NCI-H1417 (cell line): ENCODE results near the gene PRKG1.
A peak's percentile ranks its signal among the peaks of the same experiment; 100 is the strongest.
"Not testable (repeated sequence)": the region's sequence is repeated elsewhere in the genome, so short reads cannot be mapped to it uniquely, and the experiment has no call there.

Source experiments
- DNase-seq, 3 experiments: peaks; one replicate each; lab custom pipeline; 2025; lab: John Stamatoyannopoulos, UW

PRKG1 gene

DNA sequence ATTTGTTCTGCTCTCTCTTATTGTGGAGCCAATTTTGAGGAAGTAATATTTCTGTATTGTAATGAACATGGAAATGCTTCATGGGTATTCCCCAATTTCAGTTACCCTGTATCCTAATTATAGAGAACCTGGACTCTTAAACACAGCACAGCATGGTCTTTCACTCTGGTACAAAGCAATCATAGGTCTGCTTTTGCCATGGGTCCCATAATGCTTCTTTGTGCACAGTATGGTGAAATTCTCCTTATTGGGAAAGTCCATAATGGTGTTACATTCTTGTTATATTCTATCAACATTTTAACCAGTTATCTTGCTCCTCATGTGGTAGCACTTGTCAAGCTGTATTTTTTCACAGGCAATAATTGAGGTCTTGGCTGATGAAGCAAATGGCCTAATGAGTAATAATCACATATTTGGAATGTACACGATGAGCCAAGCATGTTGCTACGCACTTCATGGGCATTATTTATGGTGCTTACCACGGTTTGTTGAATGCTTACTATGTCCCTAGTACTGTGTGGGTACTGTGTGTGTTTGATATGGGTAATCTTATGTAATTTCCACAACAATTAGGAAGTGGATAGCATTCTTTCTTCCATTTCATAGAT is 42.9 kb downstream of the PRKG1 start:
- DNase-seq: no peak

DNA sequence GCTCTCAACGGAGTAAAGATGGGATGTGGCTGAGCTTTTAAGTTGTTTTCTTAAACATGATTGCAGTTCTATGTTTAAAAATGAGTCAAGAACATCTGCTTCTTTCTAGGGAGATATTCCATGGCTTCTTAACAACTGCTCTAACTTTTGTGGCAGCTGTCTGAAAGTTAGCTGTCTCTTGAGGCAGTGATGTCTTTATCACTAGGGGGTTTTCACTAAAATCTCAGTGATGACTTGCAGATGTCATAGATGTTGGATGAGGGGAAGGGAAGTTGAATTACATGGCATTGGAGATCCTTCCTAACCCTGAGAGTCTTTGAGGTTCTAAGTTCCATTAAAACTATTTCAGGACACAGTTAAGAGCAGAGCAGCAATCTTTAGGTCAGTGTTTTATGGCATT is 43.5 kb downstream of the PRKG1 start:
- no peak for DNase-seq

DNA sequence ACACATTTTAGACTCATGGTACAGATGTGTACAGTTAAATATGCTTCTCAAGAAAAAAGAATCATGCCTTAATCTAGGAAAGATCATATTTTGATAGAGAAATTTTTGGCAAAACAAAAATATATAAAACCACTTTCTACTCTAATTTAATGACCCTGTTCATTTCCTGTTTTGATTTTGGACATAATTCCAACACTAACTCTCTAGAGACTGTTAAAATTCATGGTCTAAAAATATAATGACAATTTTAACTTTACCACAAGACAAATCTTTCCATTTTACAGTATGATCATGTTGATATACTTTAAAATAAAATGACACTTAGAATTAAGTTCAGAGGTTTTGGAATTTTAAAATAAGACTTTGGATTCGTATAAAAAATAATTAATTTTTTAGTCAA is 45.2 kb downstream of the PRKG1 start:
- DNase-seq: no peak

DNA sequence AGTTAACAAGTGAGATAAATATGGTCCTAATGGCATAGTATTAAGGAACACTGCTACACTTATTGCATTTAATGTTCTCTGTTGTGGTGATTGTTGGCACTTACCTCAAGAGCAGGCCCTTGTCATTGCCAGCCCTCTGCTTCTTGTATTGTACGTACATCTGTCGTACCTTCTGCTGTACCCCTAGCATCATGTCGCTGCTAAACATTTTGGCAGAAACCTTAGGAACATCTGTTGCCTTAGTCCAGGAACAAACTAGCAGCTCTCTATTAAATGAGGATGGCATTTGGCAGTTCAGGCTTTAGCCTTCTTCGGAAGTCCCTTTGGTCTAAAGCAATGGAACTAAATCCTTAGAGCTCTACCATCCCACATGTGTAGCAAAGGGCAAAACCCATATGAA is 47.6 kb downstream of the PRKG1 start:
- DNase-seq: no peak

DNA sequence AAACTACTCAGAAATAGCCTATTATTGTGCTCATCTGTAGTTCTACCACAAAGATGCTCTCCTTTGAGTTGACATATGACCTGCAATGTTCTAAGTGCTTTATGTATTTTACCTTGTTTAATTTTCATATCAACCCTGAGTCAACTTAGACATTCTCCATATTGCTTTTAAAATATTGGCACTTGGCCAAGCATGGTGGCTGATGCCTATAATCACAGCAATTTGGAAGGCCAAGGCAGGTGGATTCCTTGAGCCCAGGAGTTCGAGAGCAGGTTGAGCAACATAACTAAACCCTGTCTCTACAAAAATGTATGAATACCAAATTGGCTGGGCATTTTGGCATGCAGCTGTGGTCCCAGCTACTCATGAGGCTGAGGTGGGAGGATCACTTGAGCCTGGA is 50.6 kb downstream of the PRKG1 start:
- peak in 1 of 3 experiments; percentile 20 for DNase-seq

DNA sequence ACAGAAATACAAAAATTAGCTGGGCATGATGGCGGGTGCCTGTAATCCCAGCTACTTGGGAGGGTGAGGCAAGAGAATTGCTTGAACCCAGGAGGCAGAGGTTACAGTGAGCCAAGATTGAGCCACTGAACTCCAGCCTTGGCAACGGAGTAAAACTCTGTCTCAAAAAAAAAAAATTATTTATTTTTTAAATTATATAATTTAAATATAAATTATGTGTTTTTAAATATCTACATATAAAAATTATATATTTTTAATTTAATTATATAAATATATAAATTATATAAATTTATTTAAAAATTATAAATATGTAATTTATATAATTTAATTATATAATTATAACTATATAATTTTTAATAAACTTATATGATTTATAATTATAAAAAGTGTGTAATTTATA is 51.2 kb downstream of the PRKG1 start:
- DNase-seq: no peak

DNA sequence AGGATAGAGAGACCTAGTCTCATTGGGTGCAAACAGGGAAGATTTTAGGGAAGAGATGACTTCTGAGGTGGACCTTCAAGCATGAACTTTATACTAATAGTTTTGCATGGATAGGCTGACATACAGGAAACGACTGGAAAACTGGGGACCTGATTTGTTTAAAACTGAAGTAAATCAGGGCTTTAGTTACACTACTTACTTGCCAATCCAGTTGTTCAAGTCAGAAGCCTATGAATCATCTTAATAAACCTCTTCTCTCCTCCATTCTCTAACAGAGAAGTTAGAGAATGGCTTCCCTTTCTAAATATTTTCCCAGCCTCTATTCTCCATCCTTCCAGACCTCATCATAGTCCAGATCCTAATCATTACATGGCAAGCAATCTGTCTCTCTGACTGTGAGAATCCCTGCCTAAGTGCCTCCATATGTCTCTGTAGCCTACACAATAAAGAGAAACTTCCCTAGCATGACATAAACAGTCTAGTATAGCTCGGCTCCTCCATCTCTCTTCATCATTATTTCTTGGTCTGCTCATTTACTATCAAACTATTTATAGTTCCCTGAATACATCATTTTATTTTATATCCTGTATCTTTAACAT is 55.8 kb downstream of the PRKG1 start:
- DNase-seq: no peak

DNA sequence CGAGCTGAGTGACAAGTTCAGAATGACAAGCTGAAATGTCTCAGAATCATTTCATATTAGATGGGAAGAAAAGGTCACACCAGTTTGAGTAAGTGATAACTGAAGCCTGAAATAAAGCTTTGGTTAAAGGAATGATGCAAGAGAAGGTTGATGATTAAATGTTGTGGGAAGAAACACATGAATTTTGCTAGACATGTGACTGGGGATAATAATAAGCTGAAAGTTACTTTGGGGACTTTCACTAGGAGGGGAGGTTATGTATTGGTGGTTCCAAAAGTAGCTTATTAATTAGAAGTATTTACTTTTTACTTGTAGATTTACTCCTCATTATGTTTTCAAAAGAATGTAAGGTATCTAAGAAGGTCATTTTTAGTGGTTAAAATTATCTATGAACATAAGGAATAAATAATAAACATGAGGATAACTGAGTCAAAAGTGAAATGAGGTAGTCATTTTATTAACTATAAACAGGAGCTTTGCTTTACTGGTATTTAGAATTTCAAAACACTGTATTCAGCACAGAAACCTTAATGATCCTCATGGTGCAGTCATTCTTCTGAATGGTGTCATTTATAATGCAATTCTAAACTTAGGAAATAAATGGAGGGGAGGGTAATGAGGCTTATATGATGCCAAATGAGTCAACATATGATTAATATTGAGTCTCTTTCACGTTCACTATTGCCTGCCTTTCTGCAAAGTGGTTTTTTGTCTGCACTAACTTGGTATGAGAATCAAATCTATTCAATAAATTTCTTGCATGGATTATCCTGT is 63.7 kb downstream of the PRKG1 start:
- no peak for DNase-seq

DNA sequence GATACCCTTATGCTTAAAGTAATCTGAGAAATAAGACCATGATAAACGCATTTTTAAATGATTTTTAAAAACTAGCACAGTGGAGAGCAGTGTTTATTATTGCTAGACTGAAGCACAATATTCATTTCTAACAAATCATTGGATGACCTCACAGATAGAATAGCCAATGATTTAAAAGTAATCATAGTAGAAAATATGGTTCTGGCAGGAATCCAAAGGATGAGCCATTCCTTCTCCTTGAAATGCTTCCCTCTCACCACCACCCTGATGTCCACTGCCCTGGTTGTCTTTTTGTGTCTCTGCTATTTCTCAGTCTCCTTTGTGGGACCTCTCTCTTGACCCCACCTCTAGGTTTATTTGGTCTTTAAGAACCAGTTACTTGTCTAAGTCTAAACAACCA is 64.9 kb downstream of the PRKG1 start:
- no peak for DNase-seq

DNA sequence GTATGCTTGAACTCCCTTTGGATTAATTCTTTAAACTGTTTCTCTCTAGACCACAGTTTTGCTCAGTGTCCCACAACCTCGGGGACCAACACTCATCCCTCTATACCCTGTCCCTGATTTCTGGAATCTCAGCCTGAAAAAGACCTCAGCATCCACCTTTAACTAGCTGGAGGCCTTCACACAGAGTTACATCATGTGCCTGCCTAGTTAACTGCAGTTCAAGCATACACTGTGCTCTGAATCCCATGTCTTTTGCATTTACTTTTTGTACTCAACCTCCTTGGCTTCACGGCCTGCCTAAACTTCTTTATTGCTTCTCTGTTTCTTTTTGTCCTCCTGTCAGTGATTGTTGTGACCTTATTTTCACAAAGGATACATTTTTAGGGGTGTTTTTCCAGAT is 66.7 kb downstream of the PRKG1 start:
- DNase-seq: no peak

DNA sequence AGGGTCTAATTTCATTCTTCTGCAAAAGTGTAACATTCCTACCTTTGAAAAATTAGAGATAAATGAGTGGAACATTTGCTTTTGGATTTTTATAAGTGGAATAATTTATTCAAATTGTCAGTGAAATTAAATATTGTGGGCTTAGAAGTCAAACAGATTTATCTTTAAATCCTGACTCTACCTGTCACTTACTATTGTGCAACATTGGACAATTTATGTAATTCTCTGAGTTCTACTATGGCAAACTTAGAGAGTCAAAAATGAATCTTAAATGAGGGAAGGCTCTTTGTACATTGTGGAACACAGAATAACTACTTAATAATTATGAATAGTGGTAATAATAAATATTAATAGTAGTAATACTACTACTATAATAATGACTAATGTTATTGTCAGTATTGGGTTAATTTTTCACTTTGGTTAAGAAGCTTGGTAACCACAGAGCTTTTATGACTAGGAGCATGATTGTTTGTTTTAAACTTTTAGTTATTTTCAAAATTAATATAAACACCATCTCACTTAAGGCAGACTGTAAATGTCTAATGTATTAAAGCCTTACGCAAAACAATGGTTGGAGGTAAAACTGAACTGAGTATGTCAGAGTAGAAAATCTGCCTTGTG is 70.0 kb downstream of the PRKG1 start:
- DNase-seq: no peak

DNA sequence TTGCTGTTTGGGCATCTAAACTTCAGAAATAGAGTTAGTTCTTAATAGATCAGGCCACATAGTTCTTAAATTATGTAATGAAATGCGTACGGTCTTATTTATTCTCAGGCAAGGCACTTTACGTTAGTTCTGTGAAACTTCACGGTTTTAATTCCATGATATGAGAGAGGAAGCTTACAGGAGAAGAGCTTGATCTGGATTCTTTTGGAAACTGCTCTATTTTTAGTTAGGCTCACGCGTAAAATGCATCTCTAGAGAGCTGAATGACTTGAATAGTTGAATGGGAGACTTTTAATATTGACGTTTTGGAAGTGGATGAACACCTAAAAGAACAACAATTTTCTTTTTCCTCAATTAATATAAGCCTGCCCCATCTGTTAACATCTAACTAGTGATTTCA is 71.1 kb downstream of the PRKG1 start:
- DNase-seq: no peak

DNA sequence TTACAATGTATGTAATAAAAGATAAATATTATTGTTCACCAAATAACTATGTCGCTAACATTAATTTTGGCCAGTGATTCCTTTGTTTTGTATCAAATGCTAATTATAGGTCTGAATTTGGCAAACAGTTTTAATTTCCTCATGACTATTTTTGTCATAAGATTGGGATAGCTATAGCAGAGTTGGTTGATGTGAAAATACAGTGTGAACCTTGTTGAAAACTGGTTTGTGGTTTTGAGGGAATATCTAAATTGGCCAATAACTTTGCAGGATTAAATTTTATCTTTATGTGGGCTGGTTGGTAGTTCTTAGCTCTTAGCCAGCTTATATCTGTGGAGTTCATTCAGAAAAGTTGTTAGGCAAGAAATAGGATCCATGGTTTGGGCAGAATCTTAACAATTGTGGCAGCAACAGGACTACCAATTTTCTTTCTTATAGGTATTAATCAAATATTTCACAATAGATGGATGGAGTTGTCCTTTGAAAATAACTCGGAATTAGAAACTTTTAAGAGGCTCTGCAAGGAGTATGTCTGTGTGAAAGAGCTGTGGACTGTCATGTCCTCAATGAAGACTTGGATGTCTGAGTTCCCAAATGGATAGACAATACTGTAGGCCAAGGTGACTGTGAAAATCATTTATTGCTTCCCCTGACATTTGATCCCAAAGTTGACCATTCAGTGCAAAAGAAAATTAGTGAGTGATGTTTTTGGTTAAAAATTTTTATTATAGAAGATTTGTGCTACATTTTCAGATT is 73.5 kb downstream of the PRKG1 start:
- peak in 1 of 3 experiments; percentile 4 for DNase-seq

DNA sequence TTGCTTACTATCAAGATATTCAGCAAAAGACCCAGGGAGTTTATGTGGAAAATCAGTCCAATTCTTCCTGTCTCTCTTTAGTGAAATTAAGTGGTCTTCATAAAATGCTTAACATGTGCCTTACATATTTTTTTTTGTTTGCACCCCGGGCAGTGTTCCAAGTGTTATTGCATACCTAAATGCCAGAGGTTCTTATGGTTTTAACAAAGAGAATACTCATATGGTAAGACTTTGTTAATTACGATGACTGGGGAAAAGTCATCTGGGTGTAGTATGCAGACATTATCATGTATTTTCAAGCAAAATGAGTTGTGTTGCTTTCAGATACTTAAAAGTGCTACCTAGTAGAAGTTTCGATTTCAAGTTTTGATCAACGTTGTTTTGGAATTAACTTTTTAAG is 82.6 kb downstream of the PRKG1 start:
- DNase-seq: no peak

DNA sequence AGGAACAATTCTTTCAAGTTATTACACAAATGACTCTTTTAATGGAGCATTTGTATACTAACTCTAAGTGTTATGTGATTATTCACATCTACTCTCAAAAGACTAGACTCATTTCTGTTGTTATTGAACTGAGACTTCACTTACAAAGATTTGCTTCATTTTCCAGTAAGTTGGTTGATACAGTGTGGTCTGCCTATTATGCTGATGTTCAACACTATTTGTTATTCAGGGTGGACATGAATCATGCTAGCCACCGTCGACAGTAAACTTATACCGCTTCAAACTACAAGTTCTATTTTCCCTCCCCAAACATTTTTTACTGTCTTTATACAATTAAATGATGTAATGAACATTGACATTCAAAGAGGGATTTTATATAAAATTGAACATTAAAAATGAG is 84.5 kb downstream of the PRKG1 start:
- DNase-seq: no peak

DNA sequence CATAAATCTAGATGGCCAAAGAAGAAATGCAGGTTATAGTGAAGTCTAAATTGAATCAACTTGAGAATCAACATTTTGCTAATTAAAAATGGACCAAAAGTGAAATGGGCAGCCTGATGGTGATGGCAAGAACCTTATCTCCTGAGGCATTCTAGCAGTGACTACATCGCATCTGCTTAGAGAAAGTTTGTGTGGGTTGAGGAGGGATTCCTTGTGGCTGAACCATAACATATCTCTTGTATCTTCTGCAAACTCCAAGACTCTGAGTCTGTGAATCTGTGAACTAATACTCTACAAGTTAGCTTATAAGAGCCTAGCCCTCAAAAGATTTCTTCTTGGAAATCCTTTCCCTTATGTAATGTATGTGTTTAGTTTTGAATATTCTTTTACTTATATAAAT is 85.6 kb downstream of the PRKG1 start:
- no peak for DNase-seq

DNA sequence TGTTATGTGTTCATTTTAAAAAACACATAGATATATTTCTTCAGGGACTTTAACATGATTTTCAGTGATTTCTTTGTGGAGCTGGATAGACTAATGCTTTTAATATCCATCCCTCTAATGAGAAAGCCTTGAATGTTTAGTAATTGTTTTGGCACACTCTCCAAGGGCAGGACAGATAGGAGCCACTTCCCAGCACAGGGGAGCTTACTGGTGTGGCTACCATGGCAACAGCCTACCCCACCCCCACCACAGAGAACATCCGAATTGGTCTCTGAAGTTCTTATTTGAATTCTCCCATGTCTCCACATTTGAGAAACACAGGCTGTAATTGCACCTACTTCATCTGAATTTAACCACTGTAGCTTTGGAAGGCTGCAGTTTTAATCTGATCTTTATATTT is 87.7 kb downstream of the PRKG1 start:
- DNase-seq: no peak

DNA sequence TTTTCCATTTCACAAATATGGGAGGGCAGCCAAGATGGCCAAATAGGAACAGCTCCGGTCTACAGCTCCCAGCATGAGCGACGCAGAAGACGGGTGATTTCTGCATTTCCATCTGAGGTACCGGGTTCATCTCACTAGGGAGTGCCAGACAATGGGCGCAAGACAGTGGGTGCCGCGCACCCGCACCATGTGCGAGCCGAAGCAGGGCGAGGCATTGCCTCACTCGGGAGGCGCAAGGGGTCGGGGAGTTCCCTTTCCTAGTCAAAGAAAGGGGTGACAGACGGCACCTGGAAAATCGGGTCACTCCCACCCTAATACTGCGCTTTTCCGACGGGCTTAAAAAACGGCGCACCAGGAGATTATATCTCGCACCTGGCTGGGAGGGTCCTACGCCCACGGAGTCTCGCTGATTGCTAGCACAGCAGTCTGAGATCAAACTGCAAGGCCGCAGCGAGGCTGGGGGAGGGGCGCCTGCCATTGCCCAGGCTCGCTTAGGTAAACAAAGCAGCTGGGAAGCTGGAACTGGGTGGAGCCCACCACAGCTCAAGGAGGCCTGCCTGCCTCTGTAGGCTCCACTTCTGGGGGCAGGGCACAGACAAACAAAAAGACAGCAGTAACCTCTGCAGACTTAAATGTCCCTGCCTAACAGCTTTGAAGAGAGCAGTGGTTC is 89.2 kb downstream of the PRKG1 start:
- not testable (repeated sequence) for DNase-seq

DNA sequence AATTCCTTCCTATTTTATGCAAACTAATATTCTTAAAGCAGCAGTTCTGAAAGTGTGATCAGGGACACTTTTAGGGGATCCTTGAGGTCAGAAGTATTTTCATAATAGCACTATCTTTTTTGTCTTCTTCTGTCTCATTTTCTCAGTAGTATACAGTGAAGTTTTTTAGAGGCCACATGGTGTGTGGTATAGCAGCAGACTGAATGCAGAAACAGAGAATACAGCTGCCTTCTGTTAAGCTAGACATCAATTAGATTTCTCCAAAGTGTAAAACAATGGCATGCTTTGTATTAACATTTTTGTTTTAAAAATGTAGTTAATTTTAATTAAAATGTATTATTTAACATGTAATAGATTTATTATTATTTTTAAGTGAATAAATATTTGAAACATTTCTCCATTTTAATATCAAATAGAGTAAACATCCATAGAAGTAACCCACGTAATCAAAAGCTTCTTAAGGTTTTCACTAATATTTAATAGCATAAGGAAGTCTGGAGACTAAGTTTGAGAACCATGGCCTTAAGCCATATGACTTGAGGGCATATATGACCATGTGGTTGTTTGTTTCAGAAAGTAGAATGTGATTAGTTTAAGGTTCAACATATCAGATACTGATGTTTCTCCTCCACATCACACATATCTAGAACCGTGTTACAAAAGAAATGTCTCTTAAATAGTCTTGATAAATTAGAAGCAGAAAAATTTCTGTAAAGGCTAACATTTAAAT is 94.0 kb downstream of the PRKG1 start:
- peak in 1 of 3 experiments; percentile 6 for DNase-seq

DNA sequence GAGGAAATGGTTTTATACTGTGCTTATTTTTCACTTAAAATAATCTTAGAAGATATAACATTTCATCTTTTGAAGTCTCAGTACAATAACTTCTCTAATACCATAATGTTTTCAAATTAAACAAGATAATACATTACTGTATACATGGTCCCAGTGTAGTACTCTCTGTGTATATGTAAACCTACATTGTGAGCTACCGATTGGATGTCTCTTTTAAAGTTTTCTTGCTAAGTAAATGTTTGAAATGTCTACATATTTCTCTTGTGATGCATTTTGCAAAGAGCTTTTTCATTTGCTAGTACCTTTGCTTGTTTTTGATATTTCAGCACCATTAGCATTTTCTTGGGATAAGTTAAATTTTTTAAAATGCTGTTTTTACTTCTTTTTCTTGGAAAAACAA is 94.8 kb downstream of the PRKG1 start:
- DNase-seq: no peak
